ENCODE data around the gene NKAPD1.
"Not testable (repeated sequence)": the region's sequence is repeated elsewhere in the genome, so short reads cannot be mapped to it uniquely, and the experiment has no call there.

Gene NKAPD1

DNA sequence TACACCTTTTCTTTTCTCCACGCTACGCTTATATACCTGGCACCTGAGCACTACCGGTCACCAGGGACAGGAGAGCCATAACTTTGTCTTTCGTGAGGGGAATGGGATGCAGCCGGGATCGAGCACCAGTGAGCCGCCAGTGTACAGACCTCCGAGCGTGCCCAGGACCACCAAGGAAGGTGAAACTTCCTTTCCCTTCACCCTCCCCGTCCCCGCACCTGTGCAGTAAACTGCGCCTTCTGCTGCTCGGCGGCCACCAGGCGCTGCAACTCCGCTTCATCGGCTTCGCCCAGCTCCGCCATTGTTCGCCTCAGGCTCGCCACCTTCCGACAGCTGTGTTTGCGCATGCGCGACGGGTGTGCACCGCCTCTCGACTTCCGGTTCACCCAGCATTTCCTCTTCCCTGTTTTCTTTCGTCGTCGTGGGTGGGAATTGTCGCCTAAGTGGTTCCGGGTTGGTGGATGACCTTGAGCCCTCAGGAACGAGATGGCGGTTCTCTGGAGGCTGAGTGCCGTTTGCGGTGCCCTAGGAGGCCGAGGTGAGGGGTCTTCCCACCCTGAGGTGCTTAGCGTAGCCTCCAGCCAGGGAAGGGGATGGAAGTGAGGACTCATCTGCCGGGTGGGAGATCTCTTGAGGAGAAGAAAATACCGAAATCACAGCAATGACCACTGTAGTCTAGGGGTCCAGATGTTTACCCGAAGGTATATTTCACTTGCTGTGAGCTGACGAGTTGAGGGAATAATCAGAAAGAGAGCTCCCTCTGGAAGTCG lies 12.5 kb downstream of the NKAPD1 start, which contains the start of the genes SDHD and TIMM8B:
TSS of gene SDHD (plus strand) at position 452 of the 770 bp plus-strand sequence. CDS start at position 487, 35 bp downstream.
TSS of gene TIMM8B (minus strand) at position 335 of the 770 bp plus-strand sequence. CDS start at position 302, 33 bp downstream.
- DNase-seq (ENCODE audit: low read depth) = peak; percentile 94

GRCh38 chr11:112087212-112087611 lies 13.1 kb downstream of the NKAPD1 start:
- no peak for DNase-seq (ENCODE audit: low read depth)

GRCh38 chr11:112095302-112095701 lies 21.2 kb downstream of the NKAPD1 start:
- DNase-seq (ENCODE audit: low read depth) = not testable (repeated sequence)

- DNase-seq (ENCODE audit: low read depth) = no peak
Measured at GRCh38 chr11:112096194-112096593, 22.1 kb downstream of the NKAPD1 start.

DNA sequence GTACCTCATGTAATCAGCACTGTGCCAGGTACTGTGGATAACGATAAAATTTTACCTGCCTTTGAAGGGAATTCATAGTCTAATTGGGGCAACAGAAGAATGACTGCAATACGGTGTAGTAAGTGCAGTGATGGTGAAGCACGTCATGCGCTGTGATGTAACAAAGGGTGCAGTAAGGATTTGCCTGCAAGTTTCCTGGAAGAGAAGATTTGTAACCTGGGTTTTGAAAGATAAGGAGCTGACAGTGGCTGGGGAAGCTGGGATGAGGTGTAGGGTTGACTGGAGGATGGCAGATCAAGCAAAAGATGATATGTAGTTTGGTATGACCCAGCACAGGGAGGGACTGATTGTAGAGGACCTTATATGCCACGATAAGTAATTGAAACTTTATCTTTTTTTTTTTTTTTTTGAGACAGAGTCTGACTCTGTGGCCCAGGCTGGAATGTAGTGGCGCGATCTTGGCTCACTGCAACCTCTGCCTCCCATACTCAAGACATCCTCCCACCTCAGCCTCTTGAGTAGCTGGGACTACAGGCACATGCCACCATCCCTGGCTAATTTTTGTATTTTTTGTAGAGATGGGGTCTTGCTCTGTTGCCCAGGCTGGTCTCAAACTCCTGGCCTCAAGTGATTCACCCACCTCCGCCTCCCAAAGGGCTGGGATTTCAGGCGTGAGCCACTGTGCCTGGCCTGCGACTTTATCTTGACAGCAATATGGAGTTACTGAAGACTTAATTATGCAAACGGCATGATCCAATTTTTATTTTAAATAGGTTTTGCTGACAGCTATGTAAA lies 23.8 kb downstream of the NKAPD1 start:
- DNase-seq (ENCODE audit: low read depth) = no peak

DNA sequence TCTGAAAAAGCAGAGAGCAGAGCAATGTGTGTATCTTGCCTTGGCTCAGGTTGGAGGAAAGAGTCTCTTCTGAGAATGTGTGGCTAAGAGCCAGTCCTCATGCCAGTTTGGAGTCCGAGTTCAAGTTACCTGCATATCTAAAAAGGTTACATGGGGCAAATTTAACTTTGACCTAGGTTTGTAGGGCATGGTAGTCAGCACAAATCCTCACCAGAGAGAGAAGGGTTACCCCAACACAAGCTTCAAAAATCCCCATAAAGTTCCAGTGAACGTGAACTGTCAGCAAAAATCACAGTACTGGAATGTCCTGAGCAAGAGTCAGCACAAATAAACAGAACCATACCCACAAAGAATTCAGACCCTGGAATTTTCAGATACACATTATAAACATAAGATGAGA lies 26.4 kb downstream of the NKAPD1 start:
- DNase-seq (ENCODE audit: low read depth) = no peak

DNA sequence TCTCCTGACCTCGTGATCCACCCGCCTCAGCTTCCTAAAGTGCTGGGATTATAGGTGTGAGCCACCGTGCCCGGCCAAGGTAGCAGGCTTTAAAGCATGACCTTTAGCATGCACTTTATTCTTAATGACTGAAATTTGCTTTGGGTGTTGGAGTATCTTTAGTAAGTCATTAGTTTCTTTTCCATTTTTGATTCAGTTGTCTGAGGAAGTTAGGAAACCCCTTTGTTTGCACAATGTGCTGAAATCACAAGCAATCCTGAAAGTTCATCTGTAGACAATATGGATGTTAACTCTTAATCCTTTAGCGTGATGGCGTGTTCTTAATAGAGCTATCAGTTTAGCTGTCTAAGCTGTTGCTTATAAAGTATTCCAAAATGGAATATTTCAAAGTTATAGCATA lies 29.3 kb downstream of the NKAPD1 start:
- DNase-seq (ENCODE audit: low read depth) = no peak

DNA sequence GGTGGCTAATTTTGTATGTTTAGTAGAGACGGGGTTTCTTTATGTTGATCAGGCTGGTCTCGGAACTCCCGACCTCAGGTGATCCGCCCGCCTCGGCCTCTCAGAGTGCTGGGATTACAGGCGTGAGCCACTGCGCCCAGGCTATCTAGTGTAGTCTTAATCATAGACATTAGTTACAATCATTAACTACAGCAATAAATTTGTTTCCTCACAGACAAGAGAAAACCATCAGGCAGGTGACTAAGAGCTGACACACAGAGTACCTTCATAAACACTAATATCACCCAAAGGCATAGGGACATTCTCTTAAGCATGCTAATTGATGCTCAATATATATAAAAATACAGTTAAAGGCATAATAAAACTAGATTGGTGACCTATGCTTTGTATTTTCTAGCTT lies 32.0 kb downstream of the NKAPD1 start:
- no peak for DNase-seq (ENCODE audit: low read depth)

DNA sequence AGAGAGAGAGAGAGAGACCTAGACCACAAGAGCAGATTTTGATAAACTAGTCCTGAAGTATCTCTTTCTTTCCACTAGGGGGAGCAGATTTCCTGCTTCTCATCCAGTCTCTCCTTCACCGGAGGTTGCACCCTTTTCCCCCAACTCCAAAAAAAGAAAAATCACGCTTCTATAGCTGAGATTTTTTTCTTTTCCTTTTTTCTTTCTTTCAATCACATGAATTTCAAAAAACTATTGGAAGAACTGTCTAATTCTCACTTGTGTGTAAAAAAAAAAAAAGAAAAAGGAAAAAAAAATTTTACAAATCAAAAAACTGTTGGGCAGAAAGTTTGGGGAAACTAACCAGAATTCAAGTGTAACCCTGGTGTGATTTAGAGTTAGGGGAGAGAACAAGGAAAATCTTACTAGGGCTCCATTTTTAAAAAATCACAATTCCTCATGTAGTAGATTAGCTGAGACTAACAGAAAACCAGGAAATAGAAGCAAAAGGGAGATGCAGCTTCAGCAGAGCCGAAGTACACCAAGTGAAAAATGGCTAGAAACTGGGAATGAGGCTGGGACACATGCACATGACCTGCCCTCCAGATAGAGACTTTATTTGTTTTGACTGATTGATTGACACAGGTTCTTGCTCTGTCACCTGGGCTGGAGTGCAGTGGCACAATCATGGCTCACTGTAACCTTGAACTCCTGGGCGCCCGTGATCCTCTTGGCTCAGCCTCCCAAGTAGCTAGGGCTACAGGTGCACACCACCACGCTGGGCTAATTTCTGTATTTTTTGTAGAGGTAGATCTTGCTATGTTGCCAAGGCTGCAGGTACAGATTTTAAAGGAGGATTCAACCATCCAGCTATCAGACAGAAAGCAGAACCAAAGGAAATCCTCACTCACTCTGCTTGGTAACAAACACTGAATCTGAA lies 39.7 kb downstream of the NKAPD1 start:
- DNase-seq (ENCODE audit: low read depth) = no peak

DNA sequence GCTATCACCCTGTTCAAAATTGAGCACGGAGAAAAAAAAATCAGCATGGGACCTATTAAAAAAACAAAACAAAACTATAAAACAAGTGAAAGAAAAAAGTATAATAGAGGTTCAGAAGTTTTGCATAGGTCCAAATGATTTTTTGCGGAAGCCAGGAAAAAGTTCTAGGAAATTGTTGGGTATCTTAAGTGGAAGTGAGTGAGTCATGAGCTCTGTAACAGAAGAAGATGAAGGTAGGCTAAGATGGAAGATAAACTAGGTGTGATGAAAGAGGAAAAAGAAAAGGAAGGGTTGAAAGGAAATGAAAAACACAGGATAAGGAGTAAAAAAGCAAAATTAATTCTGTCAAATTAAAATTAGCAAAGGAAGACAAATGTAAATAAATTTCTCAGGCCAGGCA lies 40.4 kb downstream of the NKAPD1 start:
- no peak for DNase-seq (ENCODE audit: low read depth)

DNA sequence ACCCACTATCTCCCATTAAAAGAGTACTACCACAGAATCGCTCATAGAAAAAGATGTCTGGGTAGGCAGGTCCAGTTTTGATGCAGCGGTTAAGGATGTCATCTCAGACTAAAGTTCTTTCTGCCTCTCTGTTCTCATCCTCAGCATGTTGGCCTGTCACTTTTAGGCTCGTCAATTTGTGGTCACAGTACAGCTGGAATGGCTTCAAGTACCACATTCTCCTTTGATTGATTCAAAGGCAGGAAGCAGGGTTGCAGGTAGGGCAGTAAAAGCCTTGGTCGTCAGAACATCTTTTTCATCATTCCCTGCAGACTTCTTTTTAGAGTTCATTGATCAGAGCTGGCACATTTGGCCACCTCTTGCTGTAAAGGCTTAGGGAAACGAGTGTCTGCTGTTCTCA lies 41.3 kb downstream of the NKAPD1 start:
- DNase-seq (ENCODE audit: low read depth) = no peak

DNA sequence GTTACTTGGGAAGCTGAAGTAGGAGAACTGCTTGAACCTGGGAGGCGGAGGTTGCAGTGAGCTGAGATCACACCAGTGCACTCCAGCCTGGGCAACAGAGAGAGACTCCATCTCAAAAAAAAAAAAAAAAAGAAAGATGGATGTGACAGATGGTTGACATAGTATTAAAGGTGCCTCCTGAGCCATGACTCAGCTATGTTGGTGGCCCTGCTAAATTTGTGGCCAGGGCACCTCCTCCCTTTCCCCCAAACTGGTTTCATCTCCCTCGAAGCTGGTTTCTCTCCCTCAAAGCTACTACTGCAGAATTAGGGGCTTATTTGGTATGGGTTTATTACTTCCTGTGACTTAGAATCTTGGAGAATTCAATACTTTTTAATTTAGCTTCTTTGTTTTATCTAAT lies 44.1 kb downstream of the NKAPD1 start:
- no peak for DNase-seq (ENCODE audit: low read depth)

GRCh38 chr11:112121981-112122615 lies 48.0 kb downstream of the NKAPD1 start:
- no peak for DNase-seq (ENCODE audit: low read depth)

- DNase-seq (ENCODE audit: low read depth) = no peak
Measured at GRCh38 chr11:112123129-112123528, 49.0 kb downstream of the NKAPD1 start.

GRCh38 chr11:112127056-112127455 lies 53.0 kb downstream of the NKAPD1 start:
- no peak for DNase-seq (ENCODE audit: low read depth)

DNA sequence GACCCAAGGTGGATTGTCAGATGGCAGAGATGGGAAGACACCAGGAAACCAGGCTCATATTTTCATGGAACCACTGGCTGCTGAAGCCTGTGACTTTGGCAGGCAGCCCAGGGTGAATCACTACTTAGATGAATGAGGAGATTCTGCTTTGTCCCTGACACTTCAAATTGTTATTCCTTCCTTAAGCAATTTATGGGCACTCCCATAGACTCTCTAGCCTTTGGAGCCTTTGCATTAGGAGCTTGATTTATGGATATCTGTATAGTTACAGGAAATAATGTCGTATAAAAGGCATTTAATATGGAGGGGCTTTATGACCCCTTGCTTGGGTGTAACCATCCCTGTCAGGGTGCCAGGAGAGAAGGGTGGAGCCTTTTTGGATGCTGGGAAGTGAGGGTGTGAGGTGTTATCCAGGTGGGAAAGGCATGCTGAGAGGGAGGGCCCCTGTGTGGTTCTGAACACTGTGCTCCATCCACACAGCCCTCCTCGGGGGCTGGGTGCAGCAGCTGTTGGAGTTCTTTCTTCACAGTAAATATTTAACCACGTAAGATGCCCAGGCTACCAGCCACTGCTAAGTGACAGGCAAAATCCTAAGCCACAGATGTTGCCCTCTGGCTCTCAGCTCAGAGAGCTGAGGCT lies 54.5 kb downstream of the NKAPD1 start:
- no peak for DNase-seq (ENCODE audit: low read depth)

GRCh38 chr11:112129656-112130055 lies 55.6 kb downstream of the NKAPD1 start:
- DNase-seq (ENCODE audit: low read depth) = no peak

DNA sequence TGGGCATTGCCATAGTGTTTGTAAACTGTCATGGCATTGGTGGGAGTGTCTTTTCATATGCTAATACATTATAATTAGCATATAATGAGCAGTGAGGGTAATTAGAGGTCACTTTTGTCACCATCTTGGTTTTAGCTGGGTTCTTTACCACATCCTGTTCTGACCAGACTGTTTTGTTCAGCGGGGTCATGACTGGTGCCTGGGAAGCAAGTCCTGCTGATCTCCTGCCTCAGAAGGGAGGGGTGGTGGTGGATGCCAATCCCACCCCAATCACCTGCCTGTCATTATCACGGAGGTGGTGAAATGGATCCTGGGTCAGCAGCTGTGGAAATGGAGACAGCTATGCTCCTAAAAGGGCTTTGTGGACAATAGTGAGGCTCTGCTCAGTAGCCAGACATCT lies 58.6 kb downstream of the NKAPD1 start:
- DNase-seq (ENCODE audit: low read depth) = no peak

GRCh38 chr11:112134473-112134872 lies 60.4 kb downstream of the NKAPD1 start:
- DNase-seq (ENCODE audit: low read depth) = no peak

Data from T-helper 22 cell (primary cell).